Activated B cell treated with CpG ODN at 0.5 μM for 24 hours (primary cell): ENCODE data around the gene ADGRB2. TPM values are rescaled to one million over a fixed set of nuclear protein-coding genes. Genes with fewer than 3 reads are reported as not detected.

Experiments
- ATAC-seq: fragments of 200-7000 bp; cut with Tn5 transposase; one replicate; pipeline ENCODE4 v1.10.0; 2021; ENCODE audit warnings: low read depth, mild to moderate bottlenecking, moderate library complexity
- CTCF ChIA-PET: fragments of 350-600 bp; sonication (Branson Sonifier 250); formaldehyde crosslinking; loops from one replicate; lab custom pipeline; 2021; ENCODE audit warnings: antibody characterized with exemption; lab: Charles Lee
- POLR2A ChIA-PET: fragments of 350-600 bp; sonication (Branson Sonifier 250); formaldehyde crosslinking; loops from one replicate; lab custom pipeline; 2021; ENCODE audit warnings: antibody characterized with exemption; lab: Charles Lee
- DNase-seq: peaks from one replicate; pipeline ENCODE4 v3.0.0; 2022
- H3K27ac Mint-ChIP-seq: one replicate; pipeline ENCODE4 v1.8.0; 2020; ENCODE audit warnings: mixed read lengths
- H3K27me3 Mint-ChIP-seq: one replicate; pipeline ENCODE4 v1.8.0; 2021; ENCODE audit warnings: mixed read lengths
- H3K36me3 Mint-ChIP-seq: one replicate; pipeline ENCODE4 v1.8.0; 2021; ENCODE audit warnings: low read depth, mixed read lengths
- H3K4me1 Mint-ChIP-seq: one replicate; pipeline ENCODE4 v1.8.0; 2021; ENCODE audit warnings: mixed read lengths
- H3K4me3 Mint-ChIP-seq: one replicate; pipeline ENCODE4 v1.8.0; 2020; ENCODE audit warnings: mild to moderate bottlenecking, mixed read lengths
- H3K9me3 Mint-ChIP-seq: one replicate; pipeline ENCODE4 v1.8.0; 2020; ENCODE audit warnings: mixed read lengths
- CTCF ChIP-seq: fragments of 200-600 bp; IDR thresholded peaks from one replicate; pipeline ENCODE4 v1.8.0; 2022; ENCODE audit warnings: antibody characterized with exemption, mild to moderate bottlenecking
- intact Hi-C: fragments of 100-400 bp; cut with micrococcal nuclease; formaldehyde crosslinking; loops from one replicate; pipeline ENCODE4 v1.15.1; 2024
- total RNA-seq: library from RNA; stranded (reverse); gene quantifications from 2 replicates; pipeline ENCODE4 v1.2.3, GENCODE V29; 2022

The ADGRB2 gene
- total RNA-seq, 1 donor from 2014 or later = 6.3 TPM

- POLR2A ChIA-PET = no interaction called here
- no peak overlapping the region for H3K27ac Mint-ChIP-seq
- DNase-seq = no peak
- no peaks in the 10 kb centered on the region for H3K9me3 Mint-ChIP-seq
- H3K4me3 Mint-ChIP-seq = no peak overlapping the region
- CTCF ChIA-PET = no interaction called here
- no peaks in the 10 kb centered on the region for H3K36me3 Mint-ChIP-seq
- peaks cover 22% of the 10 kb centered on the region for H3K27me3 Mint-ChIP-seq
- ATAC-seq = no peak
- intact Hi-C loops = no loop called here
- no peaks in the 10 kb centered on the region for H3K4me1 Mint-ChIP-seq
- TF ChIP-seq CTCF = no peak
Measured at GRCh38 chr1:31678681-31679080, 85.5 kb downstream of the ADGRB2 start.

GRCh38 chr1:31677949-31678348 is 86.2 kb downstream of the ADGRB2 start:
- peaks cover 22% of the 10 kb centered on the region for H3K27me3 Mint-ChIP-seq
- H3K27ac Mint-ChIP-seq = no peak overlapping the region
- TF ChIP-seq CTCF = no peak
- no peak for DNase-seq
- H3K36me3 Mint-ChIP-seq = no peaks in the 10 kb centered on the region
- intact Hi-C loops = no loop called here
- H3K9me3 Mint-ChIP-seq = no peaks in the 10 kb centered on the region
- H3K4me3 Mint-ChIP-seq = no peak overlapping the region
- H3K4me1 Mint-ChIP-seq = no peaks in the 10 kb centered on the region
- POLR2A ChIA-PET = interaction anchor here (0.6 kb wide), 1 partner anchor 121 kb away, joined by 5 read pairs; no protein-coding TSS in a partner anchor
- no peak for ATAC-seq
- CTCF ChIA-PET = no interaction called here

GRCh38 chr1:31677401-31677800 is 86.7 kb downstream of the ADGRB2 start:
- ChIA-PET CTCF (no interaction called here), POLR2A (interaction anchor here (0.6 kb wide), 1 partner anchor 120 kb away, joined by 5 read pairs; no protein-coding TSS in a partner anchor)
- Mint-ChIP-seq H3K27ac (no peak overlapping the region), H3K27me3 (peaks cover 23% of the 10 kb centered on the region), H3K4me1 (no peaks in the 10 kb centered on the region), H3K4me3 (no peak overlapping the region), H3K9me3 (no peaks in the 10 kb centered on the region), H3K36me3 (no peaks in the 10 kb centered on the region)
- TF ChIP-seq CTCF = no peak
- intact Hi-C loops = no loop called here
- no peak for DNase-seq
- ATAC-seq = no peak

Other genes starting within 250 kb of the ADGRB2 start
- gene TINAGL1, start 187.8 kb downstream of the ADGRB2 start, total RNA-seq = not detected in 2 replicates
- not detected in 2 replicates for gene HCRTR1, start 146.7 kb downstream of the ADGRB2 start, total RNA-seq
- gene PEF1, start 119.5 kb downstream of the ADGRB2 start, total RNA-seq = 58.0 and 61.1 TPM in 2 replicates
- 0.17 and 0.31 TPM in 2 replicates for gene COL16A1, start 60.3 kb downstream of the ADGRB2 start, total RNA-seq
- not detected in 2 replicates for gene SPOCD1, start 51.7 kb upstream of the ADGRB2 start, total RNA-seq
- 249 and 275 TPM in 2 replicates for gene PTP4A2, start 174.0 kb upstream of the ADGRB2 start, total RNA-seq
- 146 and 152 TPM in 2 replicates for gene KHDRBS1, start 249.5 kb upstream of the ADGRB2 start, total RNA-seq